Measurements from ENCODE around the gene C1QC.
"Not testable (repeated sequence)": the region's sequence is repeated elsewhere in the genome, so short reads cannot be mapped to it uniquely, and the experiment has no call there.

DNA sequence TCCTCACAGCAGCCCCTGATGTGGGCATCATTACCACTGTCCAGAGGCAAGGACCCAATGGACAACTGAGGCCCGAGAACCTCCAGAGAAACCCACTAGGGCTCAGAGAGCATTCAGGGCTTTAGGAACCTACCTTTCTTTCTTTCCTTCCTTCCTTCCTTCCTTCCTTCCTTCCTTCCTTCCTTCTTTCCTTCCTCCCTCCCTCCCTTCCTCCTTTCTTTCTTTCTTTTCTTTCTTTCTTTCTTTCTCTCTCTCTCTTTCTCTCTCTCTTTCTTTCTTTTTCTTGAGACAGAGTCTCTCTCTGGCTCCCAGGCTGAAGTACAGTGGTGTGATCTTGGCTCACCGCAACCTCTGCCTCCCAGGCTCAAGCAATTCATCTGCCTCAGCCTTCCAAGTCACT is 25.4 kb downstream of the C1QC start:
- TF ChIP-seq, protein P1, sequence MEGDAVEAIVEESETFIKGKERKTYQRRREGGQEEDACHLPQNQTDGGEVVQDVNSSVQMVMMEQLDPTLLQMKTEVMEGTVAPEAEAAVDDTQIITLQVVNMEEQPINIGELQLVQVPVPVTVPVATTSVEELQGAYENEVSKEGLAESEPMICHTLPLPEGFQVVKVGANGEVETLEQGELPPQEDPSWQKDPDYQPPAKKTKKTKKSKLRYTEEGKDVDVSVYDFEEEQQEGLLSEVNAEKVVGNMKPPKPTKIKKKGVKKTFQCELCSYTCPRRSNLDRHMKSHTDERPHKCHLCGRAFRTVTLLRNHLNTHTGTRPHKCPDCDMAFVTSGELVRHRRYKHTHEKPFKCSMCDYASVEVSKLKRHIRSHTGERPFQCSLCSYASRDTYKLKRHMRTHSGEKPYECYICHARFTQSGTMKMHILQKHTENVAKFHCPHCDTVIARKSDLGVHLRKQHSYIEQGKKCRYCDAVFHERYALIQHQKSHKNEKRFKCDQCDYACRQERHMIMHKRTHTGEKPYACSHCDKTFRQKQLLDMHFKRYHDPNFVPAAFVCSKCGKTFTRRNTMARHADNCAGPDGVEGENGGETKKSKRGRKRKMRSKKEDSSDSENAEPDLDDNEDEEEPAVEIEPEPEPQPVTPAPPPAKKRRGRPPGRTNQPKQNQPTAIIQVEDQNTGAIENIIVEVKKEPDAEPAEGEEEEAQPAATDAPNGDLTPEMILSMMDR (conservative IDR thresholded peaks at IDR 0.05; ENCODE audit: low read depth, low read length), result not testable (repeated sequence)
- not testable (repeated sequence) for TF ChIP-seq EZH2 (IDR thresholded peaks at IDR 0.05; ENCODE audit: borderline replicate concordance, low read depth, low read length, poor library complexity, severe bottlenecking)

All from A673 (cell line).